Suprapubic skin (tissue), 4 donors: ENCODE measurements around the gene SNX1. TPM values are rescaled to one million over a fixed set of nuclear protein-coding genes. Genes with fewer than 3 reads are reported as not detected.

Experiments used
- DNase-seq, 2 donors: peaks; one replicate each; pipeline ENCODE4 v3.0.0-alpha.2; 2019; ENCODE audit warnings: low spot score in 2 of 2
- H3K27ac ChIP-seq: fragments of 200-600 bp; sonication (generic); one replicate; pipeline ENCODE4 v1.5.1; 2019
- H3K27me3 ChIP-seq: fragments of 200-600 bp; sonication (generic); one replicate; pipeline ENCODE4 v1.5.1; 2019
- H3K36me3 ChIP-seq: fragments of 200-600 bp; sonication (generic); one replicate; pipeline ENCODE4 v1.5.1; 2019
- H3K4me1 ChIP-seq: fragments of 200-600 bp; sonication (generic); one replicate; pipeline ENCODE4 v1.5.1; 2019
- H3K4me3 ChIP-seq: fragments of 200-600 bp; sonication (generic); one replicate; pipeline ENCODE4 v1.5.1; 2019; ENCODE audit warnings: mild to moderate bottlenecking
- H3K9me3 ChIP-seq: fragments of 200-600 bp; sonication (generic); one replicate; pipeline ENCODE4 v1.5.1; 2019
- EP300 ChIP-seq: sonication (generic); formaldehyde crosslinking; IDR thresholded peaks from one replicate; pipeline ENCODE4 v1.6.1; 2017; ENCODE audit warnings: antibody characterized with exemption
- POLR2A ChIP-seq, 2 donors: fragments of 450-650 bp; IDR thresholded peaks; one replicate each; pipeline ENCODE4 v1.6.1; 2017; ENCODE audit warnings: antibody characterized with exemption in 2 of 2, mild to moderate bottlenecking in 2 of 2, moderate library complexity in 2 of 2
- POLR2AphosphoS5 ChIP-seq, 3 donors: sonication (generic); formaldehyde crosslinking; IDR thresholded peaks; one replicate each; pipeline ENCODE4 v1.6.1; 2017; ENCODE audit warnings: antibody characterized with exemption in 3 of 3
- WGBS: methylation state at CpG from one replicate; pipeline ENCODE4 v1.1.5; 2018; 5-methylcytosine and 5-hydroxymethylcytosine counted together
- total RNA-seq, 4 donors: library from RNA; depleted of rRNA; stranded (reverse); fragments of >200 nt; gene quantifications; one replicate each; pipeline ENCODE4 v1.1.0, GENCODE V29; 2016
- TF ChIP-seq, protein P1 (sequence below), 2 donors: fragments of 200-600 bp in 1 of 2; fragments of 450-650 bp in 1 of 2; sonication (generic) in 1 of 2; IDR thresholded peaks; one replicate each; pipeline ENCODE4 v1.5.1; 2016 to 2019; ENCODE audit warnings: antibody characterized with exemption in 2 of 2, mild to moderate bottlenecking in 1 of 2, moderate library complexity in 1 of 2

SNX1 gene
- total RNA-seq, 4 donors from 2014 or later: 56.4 to 96.6 (median 68.6) TPM

DNA sequence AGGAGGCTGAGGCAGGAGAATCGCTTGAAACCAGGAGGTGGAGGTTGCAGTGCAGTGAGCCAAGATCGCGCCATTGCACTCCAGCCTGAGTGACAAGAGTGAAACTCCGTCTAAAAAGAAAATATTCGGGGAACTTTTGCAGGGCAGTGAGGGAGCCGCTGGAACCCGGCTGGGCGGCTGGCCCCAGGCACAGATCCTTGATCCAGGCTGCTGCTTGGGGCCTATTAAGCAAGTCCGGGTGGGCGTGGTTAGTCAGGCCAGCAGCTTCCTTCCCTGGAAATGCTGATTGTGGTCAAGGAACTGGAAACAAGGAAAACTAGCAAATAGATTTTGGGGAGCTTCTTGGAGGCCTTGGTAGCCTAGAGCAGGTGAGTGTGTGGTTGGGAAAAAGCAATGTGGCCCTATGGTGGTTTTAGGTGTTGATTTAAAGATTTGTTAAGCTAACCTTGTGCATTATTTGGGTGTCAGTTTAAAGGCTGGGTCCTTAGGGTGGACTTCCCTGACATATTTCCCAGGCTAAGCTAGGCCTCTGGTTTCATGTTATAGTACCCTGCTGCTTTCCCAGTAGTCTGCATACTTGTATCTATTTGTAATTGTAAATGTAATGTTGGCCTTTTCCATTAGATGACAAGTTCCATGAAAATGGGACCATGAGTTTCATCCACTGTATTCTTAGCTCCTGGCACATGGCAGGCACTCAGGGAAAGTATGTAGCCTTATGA lies 38.0 kb downstream of the SNX1 start:
- no peak overlapping the region for H3K4me3 ChIP-seq
- H3K27me3 ChIP-seq: no peaks in the 10 kb centered on the region
- DNase-seq: peak in 1 of 2 donors; percentile 46
- no peaks in the 10 kb centered on the region for H3K4me1 ChIP-seq
- H3K9me3 ChIP-seq: no peaks in the 10 kb centered on the region
- WGBS: 88% methylated on average over 10 of the region's 10 CpGs
- H3K27ac ChIP-seq: no peak overlapping the region
- H3K36me3 ChIP-seq: peaks cover 100% of the 10 kb centered on the region
- TF ChIP-seq, protein P1, sequence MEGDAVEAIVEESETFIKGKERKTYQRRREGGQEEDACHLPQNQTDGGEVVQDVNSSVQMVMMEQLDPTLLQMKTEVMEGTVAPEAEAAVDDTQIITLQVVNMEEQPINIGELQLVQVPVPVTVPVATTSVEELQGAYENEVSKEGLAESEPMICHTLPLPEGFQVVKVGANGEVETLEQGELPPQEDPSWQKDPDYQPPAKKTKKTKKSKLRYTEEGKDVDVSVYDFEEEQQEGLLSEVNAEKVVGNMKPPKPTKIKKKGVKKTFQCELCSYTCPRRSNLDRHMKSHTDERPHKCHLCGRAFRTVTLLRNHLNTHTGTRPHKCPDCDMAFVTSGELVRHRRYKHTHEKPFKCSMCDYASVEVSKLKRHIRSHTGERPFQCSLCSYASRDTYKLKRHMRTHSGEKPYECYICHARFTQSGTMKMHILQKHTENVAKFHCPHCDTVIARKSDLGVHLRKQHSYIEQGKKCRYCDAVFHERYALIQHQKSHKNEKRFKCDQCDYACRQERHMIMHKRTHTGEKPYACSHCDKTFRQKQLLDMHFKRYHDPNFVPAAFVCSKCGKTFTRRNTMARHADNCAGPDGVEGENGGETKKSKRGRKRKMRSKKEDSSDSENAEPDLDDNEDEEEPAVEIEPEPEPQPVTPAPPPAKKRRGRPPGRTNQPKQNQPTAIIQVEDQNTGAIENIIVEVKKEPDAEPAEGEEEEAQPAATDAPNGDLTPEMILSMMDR (IDR thresholded peaks at IDR 0.05): no peak
- TF ChIP-seq POLR2A (IDR thresholded peaks at IDR 0.05) (no peak), EP300 (no peak), POLR2AphosphoS5 (IDR thresholded peaks at IDR 0.05) (no peak)

DNA sequence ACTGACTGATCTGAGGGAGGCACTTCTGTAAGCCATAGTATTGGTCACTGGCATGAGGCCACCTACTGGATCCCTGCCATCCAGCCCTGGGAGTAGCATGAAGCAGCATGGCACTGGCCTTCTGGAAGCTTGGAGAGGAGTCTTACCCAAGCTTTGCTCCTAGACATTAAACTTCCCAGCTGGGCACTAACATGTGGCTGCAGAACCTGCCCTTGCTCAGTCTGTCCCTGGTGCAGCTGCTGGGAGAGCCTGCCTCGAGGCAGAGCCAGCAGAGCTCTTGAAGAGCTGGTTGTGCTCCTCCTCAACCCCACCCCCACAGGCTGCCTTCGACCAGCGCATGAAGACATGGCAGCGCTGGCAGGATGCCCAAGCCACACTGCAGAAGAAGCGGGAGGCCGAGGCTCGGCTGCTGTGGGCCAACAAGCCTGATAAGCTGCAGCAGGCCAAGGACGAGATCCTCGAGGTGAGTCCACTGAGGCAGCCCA lies 38.6 kb downstream of the SNX1 start:
- Histone ChIP-seq H3K27ac (no peak overlapping the region), H3K27me3 (no peaks in the 10 kb centered on the region), H3K4me3 (no peak overlapping the region), H3K4me1 (no peaks in the 10 kb centered on the region), H3K9me3 (no peaks in the 10 kb centered on the region), H3K36me3 (peaks cover 96% of the 10 kb centered on the region)
- WGBS: 76% methylated on average over 3 of the region's 9 CpGs
- no peak for TF ChIP-seq POLR2AphosphoS5 (IDR thresholded peaks at IDR 0.05)
- no peak for TF ChIP-seq EP300
- TF ChIP-seq POLR2A (IDR thresholded peaks at IDR 0.05): no peak
- TF ChIP-seq, protein P1 (IDR thresholded peaks at IDR 0.05): no peak
- DNase-seq: peak in 1 of 2 donors; percentile 59

DNA sequence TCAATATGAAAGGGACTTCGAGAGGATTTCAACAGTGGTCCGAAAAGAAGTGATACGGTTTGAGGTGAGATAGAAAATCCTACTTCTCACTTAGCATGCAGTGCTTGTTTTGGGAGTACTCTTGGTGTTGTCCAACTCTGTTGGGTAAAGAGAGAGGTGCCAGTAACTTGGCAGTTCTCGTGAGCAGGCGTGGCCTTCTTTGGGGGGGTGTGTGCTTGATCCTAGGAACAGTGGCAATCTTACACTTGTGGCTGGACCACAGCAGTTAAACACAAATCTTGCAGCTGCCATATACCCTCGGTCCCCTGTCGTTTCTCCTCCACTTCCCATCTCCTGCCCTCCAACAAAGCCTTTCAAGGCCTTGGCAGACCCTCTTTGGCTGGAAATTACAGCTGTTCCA lies 40.6 kb downstream of the SNX1 start:
- Histone ChIP-seq H3K4me3 (no peak overlapping the region), H3K27ac (no peak overlapping the region), H3K27me3 (no peaks in the 10 kb centered on the region), H3K4me1 (no peaks in the 10 kb centered on the region), H3K36me3 (peaks cover 76% of the 10 kb centered on the region), H3K9me3 (no peaks in the 10 kb centered on the region)
- TF ChIP-seq, protein P1 (IDR thresholded peaks at IDR 0.05): no peak
- TF ChIP-seq POLR2A (IDR thresholded peaks at IDR 0.05): no peak
- TF ChIP-seq EP300: no peak
- TF ChIP-seq POLR2AphosphoS5 (IDR thresholded peaks at IDR 0.05): no peak
- 94% methylated on average over 7 of the region's 7 CpGs for WGBS
- DNase-seq: no peak

DNA sequence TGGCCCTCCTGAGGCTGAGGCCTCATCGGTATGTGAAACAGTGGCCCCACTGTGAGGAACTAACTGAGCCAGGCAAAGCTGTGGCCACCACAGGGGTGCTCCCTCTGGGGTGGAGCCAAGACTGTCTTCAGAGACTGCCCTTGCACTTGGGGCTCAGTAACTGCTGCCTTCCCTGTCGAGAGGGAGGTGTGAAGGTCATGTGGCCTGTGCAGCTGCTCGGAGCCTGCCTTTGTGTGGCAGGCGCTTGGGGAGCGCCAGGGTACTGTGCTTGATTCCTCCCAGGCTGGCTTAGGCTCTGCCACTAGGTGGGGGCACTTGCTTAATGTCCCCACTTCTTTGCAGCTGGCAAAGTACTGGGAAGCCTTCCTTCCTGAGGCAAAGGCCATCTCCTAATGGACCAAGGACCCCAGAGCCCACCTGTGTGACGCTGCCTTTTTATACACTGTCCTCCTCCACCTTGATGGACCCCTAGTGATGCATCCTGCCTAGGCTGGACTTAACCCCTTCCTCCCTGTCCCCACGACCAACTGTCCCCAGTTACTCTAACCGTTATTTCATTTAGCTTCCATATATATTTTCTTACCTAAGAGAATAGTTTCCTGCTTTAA lies 41.5 kb downstream of the SNX1 start:
- 75% methylated on average over 7 of the region's 8 CpGs for WGBS
- Histone ChIP-seq H3K4me3 (no peak overlapping the region), H3K27ac (no peak overlapping the region), H3K4me1 (no peaks in the 10 kb centered on the region), H3K27me3 (no peaks in the 10 kb centered on the region), H3K9me3 (no peaks in the 10 kb centered on the region), H3K36me3 (peaks cover 71% of the 10 kb centered on the region)
- DNase-seq: no peak
- no peak for TF ChIP-seq POLR2A (IDR thresholded peaks at IDR 0.05)
- TF ChIP-seq, protein P1 (IDR thresholded peaks at IDR 0.05): no peak
- TF ChIP-seq POLR2AphosphoS5 (IDR thresholded peaks at IDR 0.05): no peak
- TF ChIP-seq EP300: no peak

DNA sequence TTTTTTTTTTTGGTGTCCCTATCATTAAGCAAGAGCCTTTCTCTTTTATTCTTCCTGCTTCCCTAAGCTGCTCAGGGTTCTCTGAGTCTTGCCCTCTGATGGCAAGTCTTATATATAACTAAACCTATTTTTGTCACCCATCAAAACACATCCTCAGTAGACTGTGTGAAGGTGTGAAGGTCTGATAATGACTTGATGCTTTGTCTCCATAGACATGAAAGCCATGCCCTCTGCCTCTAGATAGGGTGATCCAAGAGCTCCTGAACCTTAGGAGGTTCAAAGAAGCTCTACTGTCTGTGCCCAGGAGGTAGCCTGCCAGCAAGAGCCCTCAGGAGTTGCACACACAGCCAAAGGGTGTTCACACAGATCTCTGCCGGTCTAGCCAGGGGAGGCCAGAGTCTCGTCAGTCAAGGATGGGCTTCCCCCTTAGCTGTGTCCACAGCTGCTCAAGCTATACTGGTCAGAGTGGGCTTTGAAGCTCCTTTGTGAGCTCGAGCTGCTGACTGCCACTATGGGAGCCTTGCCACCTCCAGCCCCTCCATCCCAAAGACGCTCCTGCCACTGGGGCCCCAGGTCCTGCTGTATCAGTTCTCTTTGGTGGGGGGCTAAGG lies 42.7 kb downstream of the SNX1 start:
- Histone ChIP-seq H3K27ac (no peak overlapping the region), H3K4me3 (no peak overlapping the region), H3K9me3 (no peaks in the 10 kb centered on the region), H3K4me1 (no peaks in the 10 kb centered on the region), H3K27me3 (no peaks in the 10 kb centered on the region), H3K36me3 (peaks cover 67% of the 10 kb centered on the region)
- WGBS: 90% methylated on average over 4 of the region's 4 CpGs
- no peak for DNase-seq
- no peak for TF ChIP-seq POLR2AphosphoS5 (IDR thresholded peaks at IDR 0.05)
- no peak for TF ChIP-seq POLR2A (IDR thresholded peaks at IDR 0.05)
- TF ChIP-seq, protein P1 (IDR thresholded peaks at IDR 0.05): no peak
- no peak for TF ChIP-seq EP300
